DMS114 treated with DMSO at 0.1 percent for 48 hours (cell line): ENCODE results near the gene PPP2R3A.

Experiments
- DNase-seq: peaks from one replicate; lab custom pipeline; 2025; ENCODE audit not compliant: unreplicated experiment; lab: John Stamatoyannopoulos, UW

PPP2R3A gene

GRCh38 chr3:136192831-136193230, 227.3 kb downstream of the PPP2R3A start:
- no peak for DNase-seq

GRCh38 chr3:136193278-136194054, 227.9 kb downstream of the PPP2R3A start:
- DNase-seq, result peak; percentile 22

GRCh38 chr3:136194409-136195257, 229.1 kb downstream of the PPP2R3A start:
- DNase-seq, result peak; percentile 58

GRCh38 chr3:136195258-136196063, 229.9 kb downstream of the PPP2R3A start:
- peak; percentile 53 for DNase-seq

GRCh38 chr3:136196064-136196400, 230.5 kb downstream of the PPP2R3A start, which contains the start of gene MSL2:
TSS of gene MSL2 (minus strand) at chr3:136196335. CDS start at chr3:136195113, 1,222 bp downstream.
- DNase-seq, result no peak

- peak; percentile 98 for DNase-seq
Measured at GRCh38 chr3:136196401-136197158, 231.1 kb downstream of the PPP2R3A start.

GRCh38 chr3:136197159-136197793, 231.7 kb downstream of the PPP2R3A start:
- no peak for DNase-seq
